HG03520 (cell line): Measurements from ENCODE around the gene ATRN.
"Not testable (repeated sequence)": the region's sequence is repeated elsewhere in the genome, so short reads cannot be mapped to it uniquely, and the experiment has no call there.

Experiments
- ATAC-seq: cut with Tn5 transposase; IDR thresholded peaks from one replicate; pipeline ENCODE4 v1.9.1; 2021; ENCODE audit warnings: mild to moderate bottlenecking, moderate library complexity; ENCODE audit not compliant: unreplicated experiment

ATRN gene

GRCh38 chr20:3470627-3471396, at the start of gene ATRN:
Gene ATRN (plus strand): TSS chr20:3471018. CDS start chr20:3471108, 90 bp downstream.
- peak; percentile 83 for ATAC-seq

- ATAC-seq: no peak
Observed at GRCh38 chr20:3421985-3422384, 48.8 kb upstream of the ATRN start.

- no peak for ATAC-seq
Observed at GRCh38 chr20:3423126-3423525, 47.7 kb upstream of the ATRN start.

- ATAC-seq: not testable (repeated sequence)
Observed at GRCh38 chr20:3426766-3427165, 44.1 kb upstream of the ATRN start.

GRCh38 chr20:3430376-3431069, 40.3 kb upstream of the ATRN start:
- peak; percentile 77 for ATAC-seq

GRCh38 chr20:3431109-3431508, 39.7 kb upstream of the ATRN start:
- no peak for ATAC-seq

GRCh38 chr20:3432844-3433243, 38.0 kb upstream of the ATRN start:
- no peak for ATAC-seq

GRCh38 chr20:3433744-3434143, 37.1 kb upstream of the ATRN start:
- ATAC-seq: no peak

GRCh38 chr20:3434232-3434631, 36.6 kb upstream of the ATRN start:
- ATAC-seq: no peak

GRCh38 chr20:3436864-3437574, 33.8 kb upstream of the ATRN start:
- ATAC-seq: no peak

GRCh38 chr20:3446779-3447178, 24.0 kb upstream of the ATRN start:
- no peak for ATAC-seq

GRCh38 chr20:3447321-3447720, 23.5 kb upstream of the ATRN start:
- no peak for ATAC-seq

- ATAC-seq: no peak
Observed at GRCh38 chr20:3449319-3449718, 21.5 kb upstream of the ATRN start.

- no peak for ATAC-seq
Observed at GRCh38 chr20:3452136-3452535, 18.7 kb upstream of the ATRN start.

GRCh38 chr20:3452690-3453089, 18.1 kb upstream of the ATRN start:
- ATAC-seq: no peak

GRCh38 chr20:3454831-3455230, 16.0 kb upstream of the ATRN start:
- no peak for ATAC-seq

GRCh38 chr20:3456648-3457047, 14.2 kb upstream of the ATRN start:
- ATAC-seq: no peak

GRCh38 chr20:3459881-3460307, 10.9 kb upstream of the ATRN start:
- no peak for ATAC-seq

- no peak for ATAC-seq
Observed at GRCh38 chr20:3461211-3461771, 9.5 kb upstream of the ATRN start.

- no peak for ATAC-seq
Observed at GRCh38 chr20:3461911-3462677, 8.7 kb upstream of the ATRN start.

GRCh38 chr20:3464166-3464565, 6.7 kb upstream of the ATRN start:
- no peak for ATAC-seq
